ENCODE data around the gene CST9L.

CST9L gene

DNA sequence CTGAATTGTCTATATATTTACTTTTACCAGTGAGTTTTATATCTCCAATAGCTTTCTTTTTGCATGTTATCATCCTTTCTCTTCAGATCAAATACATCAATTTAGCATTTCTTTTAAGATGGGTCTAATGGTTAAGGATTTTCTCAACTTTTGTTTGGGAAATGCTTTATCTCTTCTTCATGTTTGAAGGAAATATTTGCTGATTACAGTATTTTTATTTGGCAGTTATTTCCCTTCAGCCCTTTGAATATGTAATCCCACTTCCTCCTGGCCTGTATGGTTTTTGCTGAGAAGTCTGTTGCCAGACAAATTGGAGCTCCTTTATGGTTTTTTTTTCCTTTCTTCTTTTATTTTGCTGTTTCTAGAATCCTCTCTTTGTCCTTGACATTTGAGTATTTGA lies 6.7 kb upstream of the CST9L start:
- Mint-ChIP-seq H3K27ac (no peak overlapping the region), H3K4me1 (ENCODE audit: low read depth) (peaks cover 6% of the 10 kb centered on the region), H3K27me3 (peaks cover 1% of the 10 kb centered on the region), H3K9me3 (no peaks in the 10 kb centered on the region), H3K36me3 (ENCODE audit: low read depth) (no peaks in the 10 kb centered on the region), H3K4me3 (no peak overlapping the region)
- intact Hi-C loops (cut with micrococcal nuclease): no loop called here

GRCh38 chr20:23570178-23570760 lies 2.0 kb upstream of the CST9L start:
- H3K4me3 Mint-ChIP-seq: no peak overlapping the region
- no peak overlapping the region for H3K27ac Mint-ChIP-seq
- peaks cover 4% of the 10 kb centered on the region for H3K4me1 Mint-ChIP-seq (ENCODE audit: low read depth)
- H3K27me3 Mint-ChIP-seq: peaks cover 8% of the 10 kb centered on the region
- H3K9me3 Mint-ChIP-seq: no peaks in the 10 kb centered on the region
- H3K36me3 Mint-ChIP-seq (ENCODE audit: low read depth): no peaks in the 10 kb centered on the region
- intact Hi-C loops (cut with micrococcal nuclease): no loop called here

GRCh38 chr20:23569570-23569969 lies 1.3 kb upstream of the CST9L start:
- Mint-ChIP-seq H3K4me3 (no peak overlapping the region), H3K4me1 (ENCODE audit: low read depth) (no peaks in the 10 kb centered on the region), H3K27me3 (peaks cover 9% of the 10 kb centered on the region), H3K36me3 (ENCODE audit: low read depth) (no peaks in the 10 kb centered on the region), H3K9me3 (no peaks in the 10 kb centered on the region), H3K27ac (no peak overlapping the region)
- intact Hi-C loops (cut with micrococcal nuclease): no loop called here

DNA sequence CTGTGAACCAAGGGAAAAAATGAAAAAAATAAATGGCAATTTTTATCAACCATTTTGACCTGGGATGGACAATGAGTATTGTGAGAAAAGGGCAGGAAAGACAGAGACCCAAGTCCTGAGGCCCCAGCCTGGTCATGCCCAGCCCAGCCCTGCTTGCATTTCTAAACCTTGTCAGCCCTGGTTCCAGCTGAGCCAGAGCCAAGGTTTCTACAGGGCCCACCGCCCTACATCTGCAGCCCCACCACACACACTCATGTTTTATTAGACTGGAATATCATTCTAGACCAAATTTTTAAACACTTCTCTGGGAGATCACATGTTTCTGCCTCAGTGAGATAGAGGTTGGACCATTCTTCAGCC lies 667 bp upstream of the CST9L start:
- H3K9me3 Mint-ChIP-seq: no peaks in the 10 kb centered on the region
- no peaks in the 10 kb centered on the region for H3K4me1 Mint-ChIP-seq (ENCODE audit: low read depth)
- no peaks in the 10 kb centered on the region for H3K36me3 Mint-ChIP-seq (ENCODE audit: low read depth)
- no peak overlapping the region for H3K27ac Mint-ChIP-seq
- H3K27me3 Mint-ChIP-seq: peaks cover 9% of the 10 kb centered on the region
- intact Hi-C loops (cut with micrococcal nuclease): no loop called here
- no peak overlapping the region for H3K4me3 Mint-ChIP-seq

DNA sequence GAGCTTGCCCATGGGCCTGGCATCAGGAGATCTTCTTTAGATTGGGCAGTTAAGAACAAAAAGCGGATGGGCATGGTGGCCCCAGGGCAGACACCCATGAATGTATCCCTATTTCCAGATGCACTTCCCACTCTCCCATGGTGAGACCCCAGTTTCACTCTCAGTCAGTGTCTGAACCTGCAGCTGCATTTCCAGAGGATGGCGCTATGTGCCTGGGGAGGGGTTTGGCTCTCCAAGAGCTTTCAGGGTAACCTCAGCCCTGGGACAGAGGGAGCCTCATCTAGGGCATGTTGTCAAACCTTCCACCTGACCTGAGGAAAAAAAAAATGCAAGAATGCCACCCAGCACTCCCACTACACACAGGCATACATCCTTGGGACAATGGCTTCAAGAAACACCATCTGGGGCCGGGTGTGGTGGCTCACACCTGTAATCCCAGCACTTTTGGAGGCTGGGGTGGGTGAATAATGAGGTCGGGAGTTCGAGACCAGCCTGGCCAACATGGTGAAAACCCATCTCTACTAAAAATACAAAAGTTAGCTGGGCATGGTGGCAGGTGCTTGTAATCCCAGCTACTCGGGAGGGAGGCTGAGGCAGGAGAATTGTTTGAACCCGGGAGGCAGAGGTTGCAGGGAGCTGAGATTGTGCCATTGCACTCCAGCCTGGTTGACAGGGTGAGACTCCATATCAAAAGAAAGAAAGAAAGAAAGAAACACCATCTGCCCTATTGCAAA lies 1.9 kb downstream of the CST9L start:
- H3K9me3 Mint-ChIP-seq: peaks cover 20% of the 10 kb centered on the region
- no peaks in the 10 kb centered on the region for H3K4me1 Mint-ChIP-seq (ENCODE audit: low read depth)
- intact Hi-C loops (cut with micrococcal nuclease): no loop called here
- H3K4me3 Mint-ChIP-seq: no peak overlapping the region
- no peak overlapping the region for H3K27ac Mint-ChIP-seq
- peaks cover 9% of the 10 kb centered on the region for H3K27me3 Mint-ChIP-seq
- no peaks in the 10 kb centered on the region for H3K36me3 Mint-ChIP-seq (ENCODE audit: low read depth)

GRCh38 chr20:23565503-23566045 lies 2.7 kb downstream of the CST9L start:
- Mint-ChIP-seq H3K4me1 (ENCODE audit: low read depth) (no peaks in the 10 kb centered on the region), H3K27ac (no peak overlapping the region), H3K36me3 (ENCODE audit: low read depth) (no peaks in the 10 kb centered on the region), H3K27me3 (peaks cover 9% of the 10 kb centered on the region), H3K9me3 (peaks cover 28% of the 10 kb centered on the region), H3K4me3 (no peak overlapping the region)
- intact Hi-C loops (cut with micrococcal nuclease): no loop called here

DNA sequence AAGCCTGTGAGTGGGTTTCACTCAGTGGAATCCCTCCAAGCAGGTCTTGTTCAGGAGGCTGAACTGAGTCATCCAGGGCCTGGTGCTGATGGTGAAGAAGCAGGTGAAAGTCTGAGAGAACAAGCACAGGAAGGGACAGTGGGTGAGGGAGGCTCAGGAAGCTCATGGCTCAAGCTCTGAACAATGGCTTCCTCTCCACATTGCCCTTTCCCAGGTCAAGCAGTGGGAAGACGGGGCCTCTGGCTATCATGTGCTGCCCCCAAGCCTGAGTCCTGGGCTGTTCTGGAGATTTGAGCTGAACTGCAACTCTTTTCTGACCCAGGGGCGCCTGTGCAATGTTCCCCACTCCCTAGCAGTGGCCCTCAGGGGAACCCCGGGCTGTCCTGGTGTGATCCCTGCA lies 3.4 kb downstream of the CST9L start:
- intact Hi-C loops (cut with micrococcal nuclease): no loop called here
- no peaks in the 10 kb centered on the region for H3K4me1 Mint-ChIP-seq (ENCODE audit: low read depth)
- no peaks in the 10 kb centered on the region for H3K36me3 Mint-ChIP-seq (ENCODE audit: low read depth)
- H3K27ac Mint-ChIP-seq: no peak overlapping the region
- H3K27me3 Mint-ChIP-seq: peaks cover 9% of the 10 kb centered on the region
- no peak overlapping the region for H3K4me3 Mint-ChIP-seq
- peaks cover 34% of the 10 kb centered on the region for H3K9me3 Mint-ChIP-seq

GRCh38 chr20:23562721-23563342 lies 5.5 kb downstream of the CST9L start:
- intact Hi-C loops (cut with micrococcal nuclease): no loop called here
- Mint-ChIP-seq H3K9me3 (peaks cover 44% of the 10 kb centered on the region), H3K27me3 (peaks cover 14% of the 10 kb centered on the region), H3K36me3 (ENCODE audit: low read depth) (no peaks in the 10 kb centered on the region), H3K4me1 (ENCODE audit: low read depth) (no peaks in the 10 kb centered on the region), H3K27ac (no peak overlapping the region), H3K4me3 (no peak overlapping the region)

DNA sequence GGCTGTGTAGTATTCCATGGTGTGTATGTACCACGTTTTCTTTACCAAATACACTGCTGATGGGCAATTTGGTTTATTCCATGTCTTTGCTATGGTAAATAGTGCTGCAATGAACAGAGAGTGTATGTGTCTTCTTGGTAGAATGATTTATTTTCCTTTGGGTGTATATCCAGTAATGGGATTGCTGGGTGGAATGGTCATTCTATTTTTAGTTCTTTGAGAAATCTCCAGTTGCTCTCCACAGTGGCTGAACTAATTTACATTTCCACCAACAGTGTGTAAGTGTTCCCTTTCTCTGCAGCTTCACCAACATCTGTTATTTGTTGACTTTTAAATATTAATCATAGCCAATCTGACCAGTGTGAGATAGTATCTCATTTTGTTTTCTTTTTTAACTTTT lies 13.9 kb downstream of the CST9L start:
- no peaks in the 10 kb centered on the region for H3K36me3 Mint-ChIP-seq (ENCODE audit: low read depth)
- H3K4me3 Mint-ChIP-seq: no peak overlapping the region
- H3K27ac Mint-ChIP-seq: no peak overlapping the region
- H3K27me3 Mint-ChIP-seq: peaks cover 24% of the 10 kb centered on the region
- H3K9me3 Mint-ChIP-seq: peaks cover 9% of the 10 kb centered on the region
- intact Hi-C loops (cut with micrococcal nuclease): no loop called here
- no peaks in the 10 kb centered on the region for H3K4me1 Mint-ChIP-seq (ENCODE audit: low read depth)

DNA sequence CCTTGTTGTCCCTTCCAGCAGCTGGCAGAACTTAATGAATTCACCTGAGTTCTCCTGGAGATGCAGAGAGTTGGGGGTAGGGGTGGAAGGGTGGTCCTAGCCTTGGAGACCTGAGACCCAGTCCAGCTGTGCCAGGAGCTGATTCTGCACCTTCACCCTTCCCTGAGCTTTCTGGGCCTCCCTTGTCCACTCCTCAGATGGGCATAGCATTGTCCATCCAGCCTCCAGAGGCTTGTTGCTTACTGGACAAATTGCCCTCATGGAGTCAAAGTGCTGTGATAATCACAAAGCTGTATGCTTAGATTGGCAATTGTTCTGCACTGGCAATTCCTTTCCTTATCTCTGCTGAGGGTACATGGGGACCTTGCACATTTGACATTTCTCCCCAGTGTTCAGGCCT lies 16.5 kb downstream of the CST9L start:
- peaks cover 17% of the 10 kb centered on the region for H3K27me3 Mint-ChIP-seq
- H3K27ac Mint-ChIP-seq: no peak overlapping the region
- no peak overlapping the region for H3K4me3 Mint-ChIP-seq
- no peaks in the 10 kb centered on the region for H3K36me3 Mint-ChIP-seq (ENCODE audit: low read depth)
- H3K9me3 Mint-ChIP-seq: no peaks in the 10 kb centered on the region
- H3K4me1 Mint-ChIP-seq (ENCODE audit: low read depth): no peaks in the 10 kb centered on the region
- intact Hi-C loops (cut with micrococcal nuclease): no loop called here

DNA sequence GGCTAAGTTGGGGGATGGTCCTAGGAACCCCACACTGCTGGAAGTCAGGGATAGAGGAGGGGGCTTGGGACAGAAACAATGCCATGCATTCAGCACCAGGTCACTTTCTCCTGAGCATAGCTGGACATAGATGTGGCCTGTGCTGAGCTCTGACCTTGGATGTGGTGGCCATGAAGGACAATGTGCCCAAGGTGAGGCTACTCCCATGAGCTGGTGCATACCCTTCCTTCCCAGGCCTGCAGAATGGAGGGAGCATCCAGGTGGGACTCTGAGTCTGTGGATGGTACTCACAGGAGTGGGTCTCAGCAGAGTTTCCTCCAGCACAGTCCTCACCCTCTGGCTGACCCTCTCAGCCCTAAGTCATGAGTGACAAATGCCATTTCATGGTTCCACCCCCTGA lies 16.9 kb downstream of the CST9L start:
- Mint-ChIP-seq H3K36me3 (ENCODE audit: low read depth) (no peaks in the 10 kb centered on the region), H3K4me1 (ENCODE audit: low read depth) (no peaks in the 10 kb centered on the region), H3K27ac (no peak overlapping the region), H3K4me3 (no peak overlapping the region), H3K9me3 (no peaks in the 10 kb centered on the region), H3K27me3 (peaks cover 15% of the 10 kb centered on the region)
- intact Hi-C loops (cut with micrococcal nuclease): no loop called here

- Mint-ChIP-seq H3K4me1 (ENCODE audit: low read depth) (no peaks in the 10 kb centered on the region), H3K9me3 (no peaks in the 10 kb centered on the region), H3K36me3 (ENCODE audit: low read depth) (no peaks in the 10 kb centered on the region), H3K27ac (no peak overlapping the region), H3K27me3 (peaks cover 15% of the 10 kb centered on the region), H3K4me3 (no peak overlapping the region)
- intact Hi-C loops (cut with micrococcal nuclease): no loop called here
Measured at GRCh38 chr20:23550227-23550626, 18.1 kb downstream of the CST9L start.

- no peaks in the 10 kb centered on the region for H3K4me1 Mint-ChIP-seq (ENCODE audit: low read depth)
- no peak overlapping the region for H3K27ac Mint-ChIP-seq
Measured at GRCh38 chr20:23548408-23548807, 19.9 kb downstream of the CST9L start.

DNA sequence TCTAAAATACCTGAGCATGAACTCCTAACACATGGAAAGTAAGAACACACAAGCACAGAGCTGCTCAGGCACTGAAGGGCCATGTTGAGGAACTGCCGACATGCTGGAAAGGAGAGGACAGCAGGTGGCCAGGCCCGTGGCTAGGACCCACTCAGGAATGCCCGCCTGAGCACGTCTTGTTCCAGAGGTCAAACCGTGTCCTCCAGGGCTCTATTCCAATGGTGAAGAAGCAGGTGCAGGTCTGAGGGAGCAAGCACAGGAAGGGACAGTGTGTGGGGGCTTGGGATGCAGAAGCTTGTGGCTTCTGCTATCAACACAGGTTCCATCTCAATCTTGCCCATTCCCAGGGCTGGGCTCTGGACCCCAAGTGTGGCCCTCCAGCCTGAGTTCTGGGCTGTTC lies 20.7 kb downstream of the CST9L start:
- no peaks in the 10 kb centered on the region for H3K9me3 Mint-ChIP-seq
- H3K27ac Mint-ChIP-seq: no peak overlapping the region
- H3K4me3 Mint-ChIP-seq: no peak overlapping the region
- intact Hi-C loops (cut with micrococcal nuclease): no loop called here
- H3K36me3 Mint-ChIP-seq (ENCODE audit: low read depth): no peaks in the 10 kb centered on the region
- H3K4me1 Mint-ChIP-seq (ENCODE audit: low read depth): no peaks in the 10 kb centered on the region
- peaks cover 10% of the 10 kb centered on the region for H3K27me3 Mint-ChIP-seq

More at GRCh38 chr20:23548408-23548807, 19.9 kb downstream of the CST9L start:
- Mint-ChIP-seq H3K9me3 (no peaks in the 10 kb centered on the region), H3K36me3 (ENCODE audit: low read depth) (no peaks in the 10 kb centered on the region), H3K27me3 (peaks cover 12% of the 10 kb centered on the region), H3K4me3 (no peak overlapping the region)
- intact Hi-C loops (cut with micrococcal nuclease): no loop called here

All from dendritic cell treated with granulocyte-macrophage colony-stimulating factor and Interleukin-4, amounts not matched to agents 40 ng/mL and 50 ng/mL, for 4 days (primary cell).